Activated CD4-positive, CD25-positive, alpha-beta regulatory T cell treated with anti-CD3 and anti-CD28 coated beads, Interleukin-2, amount 50 U/mL, for 16 hours (primary cell): ENCODE measurements around the gene ZC3H15.
"Not testable (repeated sequence)": the region's sequence is repeated elsewhere in the genome, so short reads cannot be mapped to it uniquely, and the experiment has no call there.

Source experiments
- DNase-seq: peaks from one replicate; pipeline ENCODE4 v3.0.0-alpha.2; 2020; ENCODE audit warnings: low read depth, low spot score

Gene ZC3H15

GRCh38 chr2:186485871-186486650 is at the start of gene ZC3H15:
Gene ZC3H15, plus strand, starts transcription at chr2:186486260. Its CDS starts 123 bp downstream, at chr2:186486383.
- DNase-seq = peak; percentile 94

- no peak for DNase-seq
Measured at GRCh38 chr2:186437719-186438118, 48.3 kb upstream of the ZC3H15 start.

GRCh38 chr2:186439673-186440095 is 46.4 kb upstream of the ZC3H15 start:
- not testable (repeated sequence) for DNase-seq

GRCh38 chr2:186440506-186440905 is 45.6 kb upstream of the ZC3H15 start:
- DNase-seq = no peak

- no peak for DNase-seq
Measured at GRCh38 chr2:186442885-186443284, 43.2 kb upstream of the ZC3H15 start.

- no peak for DNase-seq
Measured at GRCh38 chr2:186443851-186444250, 42.2 kb upstream of the ZC3H15 start.

GRCh38 chr2:186445506-186445905 is 40.6 kb upstream of the ZC3H15 start:
- no peak for DNase-seq

- DNase-seq = no peak
Measured at GRCh38 chr2:186455613-186456012, 30.4 kb upstream of the ZC3H15 start.

GRCh38 chr2:186456941-186457340 is 29.1 kb upstream of the ZC3H15 start:
- DNase-seq = no peak

- DNase-seq = no peak
Measured at GRCh38 chr2:186457908-186458307, 28.2 kb upstream of the ZC3H15 start.

GRCh38 chr2:186459009-186459408 is 27.1 kb upstream of the ZC3H15 start:
- DNase-seq = no peak

- no peak for DNase-seq
Measured at GRCh38 chr2:186460465-186460864, 25.6 kb upstream of the ZC3H15 start.

- no peak for DNase-seq
Measured at GRCh38 chr2:186466743-186467142, 19.3 kb upstream of the ZC3H15 start.

GRCh38 chr2:186467421-186467820 is 18.6 kb upstream of the ZC3H15 start:
- no peak for DNase-seq

- DNase-seq = not testable (repeated sequence)
Measured at GRCh38 chr2:186472722-186473493, 13.2 kb upstream of the ZC3H15 start.

- not testable (repeated sequence) for DNase-seq
Measured at GRCh38 chr2:186474239-186474638, 11.8 kb upstream of the ZC3H15 start.

- DNase-seq = no peak
Measured at GRCh38 chr2:186477790-186478189, 8.3 kb upstream of the ZC3H15 start.

- no peak for DNase-seq
Measured at GRCh38 chr2:186480991-186481390, 5.1 kb upstream of the ZC3H15 start.

GRCh38 chr2:186484062-186484735 is 1.9 kb upstream of the ZC3H15 start:
- no peak for DNase-seq

GRCh38 chr2:186485576-186485870 is 537 bp upstream of the ZC3H15 start:
- no peak for DNase-seq

GRCh38 chr2:186486651-186487647 is 889 bp downstream of the ZC3H15 start:
- no peak for DNase-seq
